Measurements from ENCODE around the gene SLC19A1.

The SLC19A1 gene

GRCh38 chr21:45543710-45544448 lies 1.6 kb upstream of the SLC19A1 start:
- no peak for DNase-seq

GRCh38 chr21:45543371-45543709 lies 1.1 kb upstream of the SLC19A1 start:
- no peak for DNase-seq

DNA sequence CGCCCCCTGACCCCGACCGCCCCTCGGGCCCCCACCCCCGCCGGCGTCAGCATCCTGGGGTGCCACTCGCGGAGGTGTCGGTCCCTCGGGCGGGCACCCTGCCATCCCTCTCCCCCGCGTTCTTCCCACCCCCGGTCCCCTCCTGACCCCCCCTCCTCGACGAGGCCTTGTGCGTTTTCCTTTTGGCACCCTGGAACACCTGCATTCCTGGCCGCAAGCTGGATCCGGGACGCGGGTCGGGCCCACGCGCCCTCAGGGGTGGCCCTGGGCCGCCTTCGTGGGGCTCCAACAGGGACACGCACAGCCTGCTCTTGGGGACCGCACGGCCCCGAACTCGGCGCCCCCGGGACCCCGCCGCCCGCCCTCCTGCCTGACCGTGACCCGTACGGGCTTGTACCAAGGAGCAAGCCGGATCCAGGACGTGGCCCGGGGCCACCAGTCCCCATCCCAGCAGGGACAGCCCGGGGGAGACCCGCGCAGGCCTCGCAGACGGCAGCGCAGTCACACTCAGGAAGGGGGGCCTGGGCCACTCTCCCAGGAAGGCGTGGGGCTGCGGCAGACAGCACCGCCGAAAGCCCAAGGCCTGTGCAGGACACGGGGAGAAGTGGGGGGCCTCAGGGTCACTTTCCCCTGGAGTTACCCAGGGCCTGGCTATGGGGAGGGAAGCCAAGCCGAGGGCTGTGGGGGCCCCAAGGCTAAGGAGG lies 579 bp upstream of the SLC19A1 start:
- DNase-seq: no peak

DNA sequence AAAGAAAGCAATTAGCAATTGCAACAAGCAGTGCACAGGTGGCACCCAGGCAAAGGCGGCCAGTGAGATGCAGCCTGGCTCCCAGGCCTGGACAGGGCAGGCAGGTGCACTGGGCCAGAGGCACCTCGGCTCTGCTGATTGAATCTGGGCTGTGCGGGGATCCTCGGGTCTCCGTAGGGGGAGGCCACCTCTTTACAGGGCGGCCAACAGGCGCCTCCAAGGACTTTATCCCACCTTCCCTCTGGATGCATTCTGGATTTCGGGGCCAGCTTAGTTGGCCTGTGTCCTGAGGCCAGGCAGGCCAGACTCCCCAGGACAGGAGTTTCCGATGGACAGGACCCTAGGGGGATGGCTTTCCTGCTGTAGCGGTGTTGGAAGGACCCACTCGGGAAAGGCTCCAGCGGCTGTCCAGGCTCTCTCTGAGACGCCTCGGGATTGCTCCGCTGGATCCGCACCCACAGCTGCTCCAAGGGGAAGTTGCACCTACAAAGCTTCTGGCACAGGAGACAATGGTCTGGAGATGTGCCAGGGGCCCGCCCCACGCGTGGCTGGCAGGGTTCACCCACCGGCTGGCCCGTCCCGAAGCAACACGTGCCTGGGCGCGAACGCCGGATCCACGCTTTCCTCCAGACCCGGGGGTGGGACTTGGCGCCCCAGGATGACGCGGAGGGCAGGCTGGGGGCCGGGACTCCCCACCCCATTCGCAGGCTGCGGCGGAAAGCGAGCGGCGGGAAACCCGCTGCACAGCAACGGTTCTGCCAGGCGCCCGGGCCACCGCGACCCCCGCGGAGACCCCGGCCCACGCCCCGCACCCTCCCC lies 810 bp downstream of the SLC19A1 start:
- peak; percentile 37 for DNase-seq

DNA sequence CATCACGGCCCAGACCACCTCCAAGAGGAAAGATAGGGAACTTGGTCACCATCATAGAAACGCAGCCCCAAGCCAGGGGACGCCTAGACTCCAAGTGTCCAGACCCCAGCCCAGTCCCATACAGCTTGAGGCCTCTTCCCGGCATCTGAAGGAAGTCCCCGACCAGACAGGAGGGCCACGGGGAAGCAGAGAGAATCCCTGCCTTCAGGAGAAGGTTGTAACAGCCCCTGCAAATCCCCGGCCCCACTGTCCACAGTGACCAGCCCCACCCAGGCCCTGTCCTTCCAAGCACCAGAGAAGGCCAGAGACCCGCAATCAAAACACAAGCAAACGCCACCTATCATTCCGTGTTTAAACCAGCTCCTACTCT lies 1.7 kb downstream of the SLC19A1 start:
- DNase-seq: no peak

DNA sequence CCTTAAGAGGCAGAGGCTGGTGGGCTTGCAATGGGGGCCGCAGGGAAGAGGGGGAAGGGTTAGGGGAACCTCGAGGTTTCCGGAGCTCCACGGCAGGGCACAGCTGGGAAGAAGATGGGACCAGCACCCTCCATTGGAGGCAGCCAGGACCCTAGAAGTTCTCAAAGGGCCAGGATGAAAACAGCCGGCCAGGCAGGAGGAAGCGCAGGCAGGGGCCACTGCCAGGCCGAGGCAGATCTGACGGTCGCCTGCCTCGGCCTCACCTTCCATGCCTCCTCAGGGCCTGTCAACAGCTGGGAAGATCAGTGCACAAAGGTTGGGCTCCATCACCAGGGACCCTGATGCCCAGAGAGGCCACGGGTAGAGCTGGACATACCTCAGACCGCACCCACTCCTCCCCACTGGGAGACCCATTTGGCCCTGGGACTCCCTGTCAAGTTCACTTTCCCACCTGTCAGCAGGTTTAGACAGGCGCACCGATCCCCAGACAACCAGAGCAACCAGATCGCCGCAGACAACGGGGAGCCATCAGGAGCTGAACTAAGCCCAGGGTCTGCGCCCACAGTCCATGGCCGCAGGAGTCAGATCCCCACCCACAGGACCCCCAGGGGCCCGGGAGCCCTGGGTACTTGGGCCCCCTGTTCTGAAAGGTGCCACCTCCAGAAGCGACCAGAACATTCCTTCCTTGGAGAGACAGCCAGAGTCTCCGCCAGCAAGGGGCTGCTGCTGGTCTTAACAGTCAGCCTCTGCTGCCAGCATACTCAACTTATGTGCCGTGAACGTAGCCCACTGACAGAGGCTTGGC lies 2.2 kb downstream of the SLC19A1 start:
- no peak for DNase-seq

DNA sequence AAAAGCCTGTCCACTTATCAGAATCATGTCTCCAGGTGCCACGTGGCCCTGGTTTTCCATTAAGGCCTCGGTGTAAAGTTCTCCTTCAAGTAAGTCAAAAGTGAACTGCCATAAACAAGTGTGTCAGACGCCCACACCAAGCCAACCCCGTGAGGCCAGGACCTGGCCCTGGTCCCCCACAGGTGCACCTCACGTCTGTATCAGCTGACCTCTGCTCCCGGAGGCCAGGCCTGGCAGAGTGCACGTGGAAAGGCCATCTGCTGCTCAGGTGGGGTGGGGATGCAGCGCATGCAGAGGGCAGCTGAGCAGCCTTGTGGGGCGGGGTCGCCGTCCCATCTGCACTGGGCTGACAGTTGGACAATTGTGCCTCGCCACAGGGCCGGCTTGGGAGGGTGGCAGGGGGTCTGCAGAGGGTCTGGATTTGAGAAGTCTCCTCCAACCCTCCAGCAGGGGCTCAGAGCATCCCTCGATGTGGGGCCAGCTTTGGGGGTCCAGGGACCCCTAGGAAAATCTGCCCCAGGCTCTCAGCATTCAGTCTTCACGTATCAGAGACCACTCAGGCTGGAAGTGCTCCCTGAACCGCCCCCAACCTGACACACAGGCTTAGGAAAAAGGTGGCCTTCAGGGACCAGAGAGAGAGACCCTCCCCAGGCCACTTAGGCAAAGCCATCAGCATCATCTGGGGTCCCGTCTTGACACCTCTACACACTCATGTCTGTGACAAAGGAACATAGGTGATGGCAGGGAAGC lies 3.0 kb downstream of the SLC19A1 start:
- no peak for DNase-seq

DNA sequence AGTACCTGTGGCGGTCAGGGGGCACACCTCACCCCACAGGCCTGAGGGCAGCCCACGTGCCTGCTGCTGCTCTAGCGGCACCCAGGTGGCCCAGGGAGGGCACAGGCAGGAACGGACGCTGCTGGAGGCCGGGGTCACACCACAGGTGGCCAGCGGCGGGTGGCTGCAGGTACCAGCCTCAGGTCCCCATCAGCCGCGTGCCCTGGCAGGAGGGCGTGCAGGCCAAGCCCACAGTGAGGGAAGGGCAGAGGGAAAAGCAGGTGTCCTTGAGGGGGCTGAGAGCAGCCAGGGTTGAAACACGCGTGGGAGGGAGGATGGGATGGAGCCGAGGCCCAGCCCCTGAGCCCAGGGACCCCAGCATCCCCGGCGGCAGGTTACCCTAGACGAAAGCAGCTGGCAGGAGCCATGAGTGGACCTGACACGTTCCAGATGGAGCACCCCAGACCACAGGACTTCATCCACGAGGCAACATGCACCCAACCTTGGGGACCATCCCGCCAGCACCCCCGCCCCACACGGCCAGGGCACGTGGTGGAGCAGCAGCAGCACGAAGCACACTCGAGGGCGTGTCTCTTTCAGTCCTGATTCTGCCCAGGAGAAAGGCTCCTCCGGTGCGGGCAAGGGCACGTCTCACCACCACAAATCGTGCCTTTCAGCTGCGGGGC lies 3.7 kb downstream of the SLC19A1 start:
- no peak for DNase-seq

- no peak for DNase-seq
These were observed 4.4 kb downstream of the SLC19A1 start for GRCh38 chr21:45537746-45538291.

GRCh38 chr21:45537111-45537745 lies 5.0 kb downstream of the SLC19A1 start:
- no peak for DNase-seq

GRCh38 chr21:45536301-45537081 lies 5.7 kb downstream of the SLC19A1 start:
- no peak for DNase-seq

- DNase-seq: no peak
These were observed 6.7 kb downstream of the SLC19A1 start for GRCh38 chr21:45535341-45536081.

DNA sequence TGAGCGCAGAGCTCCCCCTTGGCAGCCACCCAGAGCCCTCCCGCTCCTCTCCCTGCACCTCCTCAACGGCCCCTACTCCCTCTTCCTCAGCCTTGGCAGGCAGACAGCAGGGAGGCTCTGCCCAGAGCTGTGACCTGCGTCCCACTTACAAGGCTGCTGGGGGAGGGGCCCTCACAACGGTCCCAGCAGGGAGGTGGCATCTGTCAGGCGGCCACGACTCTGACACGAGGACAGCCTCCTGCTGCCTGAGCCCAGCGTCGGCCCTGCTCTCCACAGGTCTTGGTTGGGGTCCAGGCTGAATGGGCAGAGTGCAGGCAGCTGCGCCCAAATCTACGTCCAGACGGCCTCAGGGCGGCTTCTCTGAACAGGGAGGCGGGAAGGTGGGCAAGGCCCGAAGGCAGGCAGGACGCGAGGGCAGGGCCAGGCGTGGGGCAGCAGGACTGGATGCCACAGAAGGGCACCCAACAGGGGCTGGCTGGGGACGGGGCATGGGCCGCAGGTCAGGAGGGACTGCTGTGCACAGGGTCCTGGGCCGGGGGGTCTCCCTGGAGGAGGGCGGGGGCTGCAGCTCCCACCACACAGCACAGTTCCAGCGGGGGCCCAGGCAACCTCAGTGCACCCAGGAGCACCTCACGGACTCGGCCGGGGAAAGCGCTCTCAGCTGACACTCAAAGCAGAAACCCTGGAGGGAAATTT lies 7.5 kb downstream of the SLC19A1 start:
- no peak for DNase-seq

- no peak for DNase-seq
These were observed 8.2 kb downstream of the SLC19A1 start for GRCh38 chr21:45533846-45534635.

DNA sequence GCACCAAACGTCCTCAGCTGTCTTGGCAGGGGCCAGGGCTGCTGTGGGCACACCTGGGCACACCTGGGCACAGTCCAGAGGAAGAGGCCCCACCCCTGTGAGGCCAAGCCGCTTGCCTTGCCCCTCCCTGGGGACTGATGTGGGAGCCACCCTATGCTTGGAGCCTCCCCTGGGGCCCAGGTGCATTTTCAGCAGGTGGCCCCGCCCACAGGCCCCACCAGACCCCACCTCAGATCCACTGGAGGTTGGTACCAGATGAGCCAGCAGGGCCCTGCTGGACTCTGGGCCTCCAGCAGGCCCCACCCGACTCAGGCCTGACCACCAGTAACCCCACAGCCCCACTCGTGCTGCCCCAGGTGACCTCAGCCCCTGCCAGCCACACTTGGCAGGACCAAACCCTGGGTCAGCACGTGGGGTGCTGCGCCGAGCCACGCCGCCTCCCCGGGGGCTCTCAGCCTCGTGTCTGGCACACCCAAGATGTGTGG lies 8.8 kb downstream of the SLC19A1 start:
- DNase-seq: no peak

GRCh38 chr21:45532826-45533360 lies 9.3 kb downstream of the SLC19A1 start:
- DNase-seq: no peak
